CD4-positive, alpha-beta T cell treated with Interleukin-17A for 4 hours (primary cell): ENCODE measurements around the gene LAPTM4A.
"Not testable (repeated sequence)": the region's sequence is repeated elsewhere in the genome, so short reads cannot be mapped to it uniquely, and the experiment has no call there.

Experiments
- DNase-seq: peaks from one replicate; pipeline ENCODE4 v3.0.0-alpha.2; 2020; ENCODE audit warnings: mixed read lengths

The LAPTM4A gene

DNA sequence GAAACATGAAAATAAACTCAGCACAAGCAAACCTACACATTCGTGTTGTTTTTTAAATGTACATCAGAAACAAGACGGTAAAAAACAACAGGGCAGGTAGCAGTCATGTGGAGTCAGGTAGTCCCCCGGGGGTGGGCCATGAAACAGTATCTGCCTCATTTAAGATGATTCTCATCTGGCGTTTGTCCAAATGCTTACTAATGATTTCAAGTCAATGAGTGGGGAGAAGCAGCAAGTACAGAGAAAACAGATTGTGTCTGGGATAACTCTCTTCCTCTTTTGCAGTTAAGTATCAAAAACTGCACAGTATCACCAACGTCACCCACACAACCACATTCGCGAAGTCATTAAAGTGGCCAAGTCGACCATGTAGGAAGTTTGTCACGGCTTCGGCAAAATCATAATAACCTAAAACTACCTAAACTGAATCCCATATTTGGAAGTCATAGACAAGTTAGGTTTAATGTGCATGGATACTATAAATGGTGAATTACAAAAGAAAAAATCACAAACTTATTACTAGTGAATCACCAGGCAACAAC, 1.3 kb downstream of the LAPTM4A start:
- peak; percentile 25 for DNase-seq

DNA sequence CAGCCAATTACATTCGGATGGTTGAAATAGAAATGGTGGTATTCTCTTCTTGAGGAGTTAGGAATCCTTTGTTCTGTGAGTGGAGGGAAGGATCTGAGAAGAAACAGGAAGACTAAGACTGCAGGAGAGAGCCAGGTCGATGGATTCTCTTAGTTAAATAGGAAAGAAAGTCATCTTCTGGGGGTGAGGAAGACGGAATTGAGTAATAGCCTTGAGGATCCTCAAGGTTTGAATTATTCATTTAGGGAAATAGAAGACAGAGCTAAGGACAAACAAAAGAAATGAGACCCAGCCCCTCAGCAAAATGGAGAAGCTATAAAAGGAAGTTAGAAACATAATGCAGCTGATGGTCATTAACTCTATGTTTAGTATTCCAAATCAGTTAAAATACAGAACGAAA, 1.8 kb downstream of the LAPTM4A start:
- DNase-seq: no peak

- no peak for DNase-seq
Observed at GRCh38 chr2:20048488-20049448, 2.7 kb downstream of the LAPTM4A start.

GRCh38 chr2:20045712-20046292, 5.6 kb downstream of the LAPTM4A start:
- DNase-seq: not testable (repeated sequence)

DNA sequence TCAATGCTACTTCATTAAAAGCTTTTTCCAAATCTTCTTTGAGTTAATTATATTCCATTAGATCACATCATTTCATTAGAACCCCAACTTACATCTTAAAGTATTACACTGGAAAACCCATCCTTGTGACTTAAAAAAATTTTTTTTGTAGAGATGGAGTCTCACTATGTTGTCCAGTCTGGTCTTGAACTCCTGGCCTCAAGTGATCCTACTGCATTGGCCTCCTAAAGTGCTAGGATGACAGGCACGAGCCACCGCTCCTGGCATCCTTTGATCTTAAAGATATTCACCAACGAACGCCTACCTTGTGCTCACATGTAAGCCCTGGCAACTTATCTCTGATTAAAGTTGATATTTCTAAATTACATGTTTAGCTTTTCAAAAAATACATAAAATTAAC, 6.7 kb downstream of the LAPTM4A start:
- no peak for DNase-seq

DNA sequence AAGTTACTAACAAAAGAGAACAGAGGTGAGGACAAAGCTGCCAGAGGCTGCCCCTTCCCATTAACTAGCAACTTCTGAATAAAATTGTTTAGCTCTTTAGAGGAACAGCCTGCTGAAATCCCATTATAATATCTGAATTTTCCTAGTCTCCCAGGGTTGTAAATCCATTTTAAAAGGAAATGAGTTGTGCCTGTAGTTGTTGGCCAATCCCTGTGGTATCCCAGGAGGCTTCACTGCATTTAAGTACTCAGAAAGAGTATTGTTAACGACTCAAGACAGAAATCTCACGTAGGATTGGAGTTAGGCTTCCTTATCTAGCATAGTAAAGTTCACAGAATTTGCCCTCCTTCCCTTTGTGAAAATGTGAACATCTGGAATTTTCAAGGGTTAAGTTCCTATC, 8.9 kb downstream of the LAPTM4A start:
- DNase-seq: no peak

DNA sequence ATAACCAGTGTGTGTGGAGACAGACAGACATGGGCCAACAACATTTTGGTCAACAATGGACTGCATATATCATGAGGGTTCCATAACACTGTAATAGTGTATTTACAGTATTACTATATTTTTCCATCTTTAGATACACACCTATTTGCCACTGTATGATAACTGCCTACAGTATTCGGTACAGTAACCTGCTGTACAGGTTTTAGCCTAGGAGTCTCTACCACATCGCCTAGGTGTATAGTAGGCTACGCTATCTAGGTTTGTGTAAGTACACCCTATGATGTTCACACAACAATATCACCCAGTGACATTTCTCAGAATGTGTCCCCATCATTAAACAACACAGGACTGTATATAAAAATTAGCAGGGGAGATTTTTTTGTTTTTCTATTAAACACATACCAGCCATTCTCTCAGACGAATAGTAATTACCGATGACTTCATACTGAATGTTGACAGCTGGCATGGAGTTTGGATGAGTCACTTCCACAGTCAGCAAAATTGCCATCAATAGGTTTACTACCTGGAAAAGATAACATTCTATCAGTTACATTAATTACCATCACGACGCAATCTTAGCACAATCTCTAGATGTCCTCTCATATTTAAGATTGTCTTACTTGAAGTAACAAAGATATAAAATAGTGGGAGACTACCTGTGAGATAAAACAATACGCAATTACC, 10.8 kb downstream of the LAPTM4A start:
- DNase-seq: no peak

DNA sequence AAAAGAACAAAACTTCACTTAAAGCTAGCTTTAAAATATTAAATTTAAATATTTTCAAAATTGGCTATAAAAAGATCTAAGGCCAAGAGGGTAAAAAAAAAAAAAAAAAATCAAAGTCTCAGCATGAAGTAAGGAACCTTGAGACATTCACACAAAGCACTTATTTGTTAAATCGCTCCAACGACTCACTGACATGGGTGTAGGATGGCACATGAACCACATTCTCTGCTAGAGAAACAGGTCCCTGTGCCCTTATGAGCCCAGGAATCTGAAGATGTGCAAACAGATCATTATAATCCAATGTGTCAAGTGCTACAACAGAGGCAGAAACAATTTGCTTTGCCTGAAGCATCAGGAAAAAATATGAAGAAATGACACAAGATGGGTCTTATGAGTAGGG, 13.8 kb downstream of the LAPTM4A start:
- no peak for DNase-seq

DNA sequence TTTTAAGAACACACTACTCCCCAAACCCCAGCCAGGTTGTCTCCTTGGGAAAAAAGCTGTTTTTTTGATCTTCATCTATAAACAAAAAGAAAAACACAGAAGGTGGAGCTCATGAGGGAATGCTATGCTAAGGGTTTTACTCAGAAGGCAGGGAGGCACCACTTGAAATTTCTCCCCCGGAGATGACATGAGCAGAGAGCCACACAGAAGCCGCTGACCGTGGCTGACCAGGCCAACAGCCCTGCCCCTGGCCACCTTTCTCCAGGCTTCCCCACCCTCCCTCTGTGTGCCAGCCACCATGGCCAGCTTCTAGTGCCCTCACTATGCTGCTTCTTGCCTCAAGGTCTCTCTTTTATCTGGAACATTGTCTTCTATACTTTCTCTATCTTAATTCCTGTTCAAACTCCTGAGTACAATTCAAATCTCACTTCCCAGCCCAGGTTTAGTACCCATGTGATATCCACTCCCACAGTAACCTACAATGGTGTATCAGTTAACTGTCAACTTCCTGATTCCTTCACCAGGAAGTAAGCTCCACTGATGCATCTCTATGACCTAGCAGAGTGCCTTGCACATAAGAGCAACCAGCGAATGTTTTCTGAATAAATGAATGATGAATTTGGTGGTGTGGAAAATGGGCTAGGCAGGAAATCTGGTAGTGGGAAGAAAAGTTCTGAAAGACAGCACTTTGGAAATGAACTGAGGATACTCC, 15.3 kb downstream of the LAPTM4A start:
- no peak for DNase-seq

DNA sequence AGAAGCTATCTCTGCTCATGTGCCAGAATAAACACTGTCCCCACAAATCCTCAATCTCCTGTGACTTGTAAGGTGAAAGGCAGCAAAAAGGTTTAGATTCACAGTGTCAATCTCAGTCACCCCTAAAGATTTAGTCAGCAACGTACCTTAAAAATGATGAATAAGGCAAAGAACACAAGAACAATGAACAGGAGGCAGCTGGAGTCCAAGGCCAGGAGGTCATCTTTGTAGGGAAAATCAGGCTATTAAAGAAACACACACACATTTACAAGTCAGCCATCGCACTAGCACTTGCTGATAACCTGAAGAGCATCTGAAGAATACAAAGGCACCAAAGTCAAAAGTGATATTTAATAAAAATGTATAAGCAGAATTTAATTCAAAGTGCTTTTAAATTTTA, 16.6 kb downstream of the LAPTM4A start:
- no peak for DNase-seq

- DNase-seq: no peak
Observed at GRCh38 chr2:20034218-20034617, 17.2 kb downstream of the LAPTM4A start.

- DNase-seq: no peak
Observed at GRCh38 chr2:20033322-20033721, 18.1 kb downstream of the LAPTM4A start.

GRCh38 chr2:20030224-20030623, 21.2 kb downstream of the LAPTM4A start:
- no peak for DNase-seq

DNA sequence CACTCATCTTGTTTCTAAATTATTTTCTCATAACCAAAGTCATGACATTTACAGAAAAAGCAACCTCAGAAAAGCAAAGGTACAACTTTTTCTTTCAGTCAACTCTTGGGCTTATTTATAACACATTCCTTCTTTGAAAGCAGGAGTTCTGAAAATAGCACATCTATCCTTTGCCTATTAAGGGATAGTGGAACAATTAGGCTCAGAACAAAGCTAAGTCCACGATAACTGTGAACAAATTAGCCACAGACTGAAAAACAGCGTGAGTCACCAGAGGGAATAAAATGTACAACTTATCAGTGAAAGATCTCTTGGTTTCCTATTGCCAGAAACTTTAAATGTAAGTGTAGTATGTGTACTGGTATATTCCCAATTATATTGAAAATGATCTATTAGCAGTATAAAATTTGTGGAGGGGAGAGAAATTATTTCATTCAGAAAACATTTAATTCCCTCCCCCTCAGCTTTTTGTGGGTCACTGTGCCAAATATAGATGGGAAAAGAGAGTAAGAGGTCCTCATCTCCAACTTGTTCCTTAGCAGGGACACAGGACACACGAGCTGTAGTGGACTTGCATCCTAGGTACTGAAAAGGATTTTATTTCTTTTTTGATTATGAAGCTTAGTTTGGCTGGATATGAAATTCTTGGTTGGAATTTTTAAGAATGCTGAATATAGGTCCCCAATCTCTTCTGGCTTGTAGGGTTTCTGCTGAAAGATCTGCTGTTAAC, 23.6 kb downstream of the LAPTM4A start:
- no peak for DNase-seq

- no peak for DNase-seq
Observed at GRCh38 chr2:20027260-20027677, 24.2 kb downstream of the LAPTM4A start.

- DNase-seq: no peak
Observed at GRCh38 chr2:20025065-20025786, 26.2 kb downstream of the LAPTM4A start.

DNA sequence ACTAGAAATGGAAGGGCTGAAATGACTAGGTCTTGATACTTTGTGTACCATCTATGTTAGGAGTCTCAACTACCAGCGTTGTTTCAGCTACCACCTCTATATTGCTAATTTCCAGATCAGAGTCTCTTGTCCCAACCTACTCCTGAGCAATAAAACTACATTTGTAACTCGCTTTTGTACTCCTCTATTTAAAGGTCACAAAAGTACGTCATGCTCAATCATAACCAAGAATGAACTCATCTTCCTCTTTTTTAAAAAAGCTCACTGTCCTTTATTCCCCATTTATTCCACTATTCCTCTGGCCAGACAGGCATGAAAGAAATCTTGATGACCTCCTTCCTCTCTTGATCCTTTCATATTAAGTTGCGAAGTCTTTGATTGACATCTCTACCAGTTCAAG, 27.7 kb downstream of the LAPTM4A start:
- DNase-seq: no peak

DNA sequence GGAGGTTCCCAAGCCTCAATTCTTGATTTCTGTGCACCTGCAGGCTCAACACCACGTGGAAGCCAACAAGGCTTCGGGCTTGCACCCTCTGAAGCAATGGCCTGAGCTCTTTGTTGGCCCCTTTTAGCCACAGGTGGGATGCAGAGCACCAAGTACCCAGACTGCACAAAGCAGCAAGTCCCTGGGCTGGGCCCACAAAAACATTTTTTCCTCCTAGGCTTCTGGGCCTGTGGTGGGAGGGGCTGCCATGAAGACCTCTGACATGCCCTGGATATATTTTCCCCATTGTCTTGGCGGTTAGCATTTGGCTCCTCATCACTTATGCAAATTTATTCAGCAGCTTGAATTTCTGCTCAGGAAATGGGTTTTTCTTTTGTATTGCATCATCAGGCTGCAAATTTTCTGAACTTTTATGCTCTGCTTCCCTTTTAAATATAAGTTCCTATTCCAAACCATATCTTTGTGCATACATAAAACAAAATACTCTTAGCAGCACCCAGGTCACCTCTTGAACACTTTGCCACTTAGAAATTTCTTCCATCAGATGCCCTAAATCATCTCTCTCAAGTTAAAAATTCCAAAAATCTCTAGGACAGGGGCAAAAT, 29.9 kb downstream of the LAPTM4A start:
- no peak for DNase-seq

DNA sequence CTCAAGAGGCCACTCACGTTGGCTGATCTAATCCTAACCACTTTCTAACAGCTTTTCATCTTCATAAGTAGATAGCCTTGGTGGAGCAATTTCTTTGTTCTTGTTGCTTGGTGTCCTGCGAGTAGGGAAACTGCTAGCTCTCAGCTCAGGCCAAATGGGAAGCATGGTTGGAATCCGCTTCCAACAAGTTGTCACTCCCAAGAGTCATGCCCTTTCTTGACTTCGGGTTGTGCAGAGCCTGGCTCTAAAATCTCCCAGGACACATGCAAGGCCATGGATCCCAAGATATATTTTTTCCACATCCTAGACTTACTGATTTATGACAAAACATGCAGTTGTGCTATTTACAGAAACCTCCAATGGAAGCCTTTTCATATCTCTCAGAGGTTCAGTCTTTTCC, 31.7 kb downstream of the LAPTM4A start:
- DNase-seq: no peak

DNA sequence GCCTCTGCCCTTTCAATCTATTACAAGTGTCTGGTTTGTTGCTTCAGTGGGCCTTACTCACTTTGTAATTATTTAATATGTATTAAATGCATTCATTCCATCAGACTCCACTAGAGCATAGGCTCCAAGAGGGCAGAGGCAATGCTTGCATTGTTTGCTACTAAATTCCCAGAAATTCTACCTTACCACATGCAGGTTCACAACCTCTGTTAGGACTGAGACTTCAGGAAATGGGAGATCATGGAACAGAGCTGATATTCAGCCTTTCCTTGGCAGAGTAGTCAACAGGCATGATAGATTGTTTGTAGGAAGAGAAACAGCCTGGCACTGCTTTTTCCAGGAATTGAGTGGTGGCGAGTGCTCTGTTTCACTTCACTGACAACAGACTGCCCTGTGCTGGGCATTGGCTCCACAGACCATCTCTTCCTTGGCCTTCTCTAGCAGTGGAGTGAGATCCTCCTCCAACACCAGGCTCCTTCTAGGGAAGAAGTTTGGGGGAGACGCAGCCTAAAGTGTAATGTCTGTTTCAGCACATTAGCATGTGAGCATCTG, 32.8 kb downstream of the LAPTM4A start:
- DNase-seq: no peak

DNA sequence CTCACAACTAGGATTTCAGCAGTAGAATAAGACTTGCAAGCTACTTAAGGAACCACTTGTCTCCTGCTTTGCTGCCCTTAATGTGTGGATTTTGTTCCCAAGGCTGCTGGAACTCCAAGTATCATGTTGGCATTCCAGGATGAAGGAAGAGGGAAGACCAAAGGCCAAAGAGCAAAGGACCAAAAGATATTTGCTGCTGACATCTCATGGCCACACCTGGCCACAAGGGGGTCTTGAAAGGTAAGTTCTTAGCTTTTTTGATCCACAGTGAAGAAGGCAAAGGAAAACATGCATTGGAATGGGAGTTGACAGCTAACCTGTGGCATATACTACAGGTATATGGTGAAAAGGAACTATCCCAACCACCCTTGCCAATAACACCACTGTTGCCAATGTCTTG, 35.1 kb downstream of the LAPTM4A start:
- DNase-seq: no peak
